Ectodermal cell (in vitro differentiated cells): ENCODE results near the gene NCF4.

Experiments used
- H3K27ac ChIP-seq: 2 replicates; pipeline ENCODE4 v1.7.0; 2013; ENCODE audit warnings: mild to moderate bottlenecking, low read depth, low read length; ENCODE audit not compliant: insufficient read depth, poor library complexity, severe bottlenecking
- H3K27me3 ChIP-seq: 2 replicates; pipeline ENCODE4 v1.7.0; 2013; ENCODE audit warnings: mild to moderate bottlenecking, low read length; ENCODE audit not compliant: insufficient read depth, control insufficient read depth, poor library complexity, severe bottlenecking
- H3K36me3 ChIP-seq: one replicate; pipeline ENCODE4 v1.7.0; 2013; ENCODE audit warnings: low read length; ENCODE audit not compliant: control insufficient read depth, insufficient read depth
- H3K4me1 ChIP-seq: one replicate; pipeline ENCODE4 v1.7.0; 2013; ENCODE audit warnings: low read length; ENCODE audit not compliant: control insufficient read depth, insufficient read depth
- H3K4me3 ChIP-seq: 2 replicates; pipeline ENCODE4 v1.7.0; 2013; ENCODE audit warnings: low read depth, low read length, control low read depth; ENCODE audit not compliant: insufficient read depth
- H3K9me3 ChIP-seq: 2 replicates; pipeline ENCODE4 v1.7.0; 2013; ENCODE audit warnings: mild to moderate bottlenecking, low read length, moderate library complexity; ENCODE audit not compliant: control insufficient read depth
- WGBS, 2 experiments: methylation state at CpG; one replicate each; pipeline ENCODE4 v1.1.7; 2013; ENCODE audit warnings: missing lambda C conversion rate in 2 of 2; 5-methylcytosine and 5-hydroxymethylcytosine counted together

NCF4 gene

DNA sequence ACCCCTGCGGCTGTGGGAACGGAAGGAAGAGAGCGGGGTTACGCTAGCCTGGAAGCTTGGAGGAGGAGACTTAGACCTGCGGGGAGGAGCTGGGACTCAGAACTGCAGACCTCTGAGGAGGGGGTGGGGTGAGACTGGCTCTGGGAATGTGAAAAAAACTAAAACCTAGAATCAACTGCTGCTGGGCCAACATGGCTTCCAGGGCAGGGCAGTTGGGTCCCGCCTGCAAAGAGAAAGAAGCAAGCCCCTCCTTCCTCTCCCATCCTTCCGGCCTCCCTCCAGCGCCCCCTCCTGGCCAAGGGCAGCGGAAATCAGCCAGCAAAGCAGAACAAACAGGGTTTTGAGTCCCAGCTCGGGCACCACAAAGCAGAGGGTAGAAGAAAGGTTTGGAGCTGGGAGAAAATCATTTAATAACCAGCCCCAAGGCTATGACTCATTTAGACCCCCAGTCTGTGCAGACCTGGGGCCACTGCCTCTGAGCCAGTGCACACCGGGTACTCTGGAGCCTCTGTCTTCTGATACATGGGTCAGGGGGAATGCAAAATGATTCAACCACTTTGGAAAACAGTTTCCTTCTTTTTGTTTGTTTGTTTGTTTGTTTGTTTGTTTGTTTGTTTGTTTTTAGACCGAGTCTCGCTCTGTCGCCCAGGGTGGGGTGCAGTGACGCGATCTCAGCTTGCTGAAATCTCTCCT, 7.3 kb upstream of the NCF4 start:
- H3K4me3 ChIP-seq: no peak overlapping the region

DNA sequence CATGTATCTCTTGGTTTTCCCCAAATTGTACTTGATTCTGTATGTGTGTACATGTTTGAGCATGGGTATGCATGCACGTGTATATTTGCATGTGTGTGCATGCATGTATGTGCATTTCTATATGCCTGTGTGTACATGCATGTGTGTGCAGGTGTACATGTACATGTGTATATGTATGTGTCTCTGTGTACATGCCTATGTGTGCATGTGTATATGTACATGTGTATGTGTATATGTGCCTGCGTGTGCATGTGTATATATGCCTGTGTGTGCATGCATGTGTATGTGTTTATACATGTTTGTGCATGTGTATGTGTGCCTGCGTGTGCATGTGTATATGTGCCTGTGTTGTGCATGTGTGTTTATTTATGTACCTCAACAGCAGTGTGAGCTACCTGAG, 5.3 kb upstream of the NCF4 start:
- Histone ChIP-seq H3K36me3 (no peaks in the 10 kb centered on the region), H3K27ac (no peak overlapping the region), H3K27me3 (peaks cover 34% of the 10 kb centered on the region), H3K4me1 (no peaks in the 10 kb centered on the region), H3K9me3 (no peaks in the 10 kb centered on the region), H3K4me3 (no peak overlapping the region)
- WGBS, 2 experiments: 91% methylated on average over 3 of the region's 3 CpGs

More for the DNA sequence above, 7.3 kb upstream of the NCF4 start:
- WGBS, 2 experiments: 70 to 75% methylated on average over 16 of the region's 16 CpGs
- Histone ChIP-seq H3K9me3 (no peaks in the 10 kb centered on the region), H3K27ac (no peak overlapping the region), H3K27me3 (peaks cover 30% of the 10 kb centered on the region), H3K36me3 (no peaks in the 10 kb centered on the region), H3K4me1 (no peaks in the 10 kb centered on the region)

DNA sequence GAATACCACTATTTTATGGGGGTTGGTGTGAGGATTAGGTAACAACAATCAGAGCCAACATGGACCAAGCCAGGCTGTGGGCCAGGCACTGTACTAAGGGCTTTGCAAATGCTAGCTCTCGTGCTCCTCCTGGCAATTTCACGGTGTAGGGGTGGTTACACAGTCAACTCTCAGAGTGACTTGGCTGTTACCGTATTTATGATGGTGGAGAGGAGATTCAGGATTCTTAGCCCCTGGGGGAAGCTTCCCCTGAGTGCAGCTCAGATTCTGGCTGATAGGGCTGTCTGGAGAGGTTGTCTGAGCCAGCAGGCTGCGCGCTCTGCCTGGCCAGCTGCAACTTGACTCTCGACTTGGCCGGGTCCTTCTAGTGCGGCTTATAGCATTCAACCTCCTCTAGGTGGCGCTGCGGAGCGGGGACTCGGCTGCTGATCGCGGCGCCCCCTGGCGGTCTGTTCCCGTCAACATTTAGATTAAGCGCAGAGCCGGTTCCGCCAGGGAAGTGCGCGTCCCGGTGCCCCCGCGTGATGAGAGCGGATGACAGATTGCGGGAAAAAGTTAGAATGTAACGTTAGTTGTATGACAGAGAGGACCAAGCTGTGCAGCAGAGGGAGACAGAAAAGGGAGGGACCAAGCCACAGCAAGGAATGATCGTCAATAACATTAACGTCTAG, 4.5 kb upstream of the NCF4 start:
- Histone ChIP-seq H3K4me1 (no peaks in the 10 kb centered on the region), H3K36me3 (no peaks in the 10 kb centered on the region), H3K4me3 (no peak overlapping the region), H3K27me3 (peaks cover 34% of the 10 kb centered on the region), H3K9me3 (no peaks in the 10 kb centered on the region), H3K27ac (no peak overlapping the region)
- 13 to 14% methylated on average over 30 of the region's 30 CpGs for WGBS, 2 experiments

DNA sequence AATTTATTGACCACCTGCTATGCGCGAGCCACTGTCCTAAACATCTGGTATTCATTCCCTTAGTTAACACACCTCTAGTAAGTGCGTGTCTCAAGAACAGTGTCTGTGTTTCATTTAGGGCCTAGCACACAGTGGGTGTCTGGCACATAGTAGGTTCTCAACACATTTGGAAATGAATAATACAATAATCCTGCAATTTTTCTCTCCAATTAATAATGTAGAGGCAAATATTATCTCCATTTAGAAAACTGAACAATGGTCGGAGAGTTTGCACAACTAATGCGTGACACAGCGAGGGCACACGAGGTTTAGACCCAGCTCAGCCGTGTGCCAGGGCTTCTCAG, 4.0 kb upstream of the NCF4 start:
- Histone ChIP-seq H3K36me3 (no peaks in the 10 kb centered on the region), H3K27me3 (peaks cover 34% of the 10 kb centered on the region), H3K9me3 (no peaks in the 10 kb centered on the region), H3K4me1 (no peaks in the 10 kb centered on the region), H3K4me3 (no peak overlapping the region), H3K27ac (no peak overlapping the region)
- WGBS, 2 experiments: 82 to 83% methylated on average over 8 of the region's 8 CpGs

DNA sequence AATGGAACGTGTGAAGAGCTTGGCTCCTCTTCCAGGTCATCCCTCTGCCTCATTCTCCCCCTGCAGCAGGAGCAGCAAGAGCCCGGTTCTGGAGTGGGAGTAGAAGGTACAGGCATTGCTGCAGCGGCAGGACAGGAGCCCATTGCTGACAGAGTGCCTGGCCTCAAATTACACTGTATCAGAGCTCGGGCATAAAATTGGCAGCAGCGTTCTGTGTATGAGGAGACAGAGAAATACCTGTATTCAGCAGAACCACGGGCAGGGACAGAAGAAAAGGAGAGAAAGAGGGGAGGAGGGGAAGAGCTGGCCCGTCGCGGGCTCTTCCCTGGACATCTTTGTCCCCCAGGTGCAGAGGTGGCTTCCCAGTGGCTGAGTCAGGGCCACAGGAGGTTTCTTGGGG, 2.6 kb upstream of the NCF4 start:
- H3K9me3 ChIP-seq: no peaks in the 10 kb centered on the region
- no peak overlapping the region for H3K4me3 ChIP-seq
- no peak overlapping the region for H3K27ac ChIP-seq
- H3K36me3 ChIP-seq: no peaks in the 10 kb centered on the region
- 71 to 75% methylated on average over 9 of the region's 9 CpGs for WGBS, 2 experiments
- no peaks in the 10 kb centered on the region for H3K4me1 ChIP-seq
- H3K27me3 ChIP-seq: peaks cover 34% of the 10 kb centered on the region

DNA sequence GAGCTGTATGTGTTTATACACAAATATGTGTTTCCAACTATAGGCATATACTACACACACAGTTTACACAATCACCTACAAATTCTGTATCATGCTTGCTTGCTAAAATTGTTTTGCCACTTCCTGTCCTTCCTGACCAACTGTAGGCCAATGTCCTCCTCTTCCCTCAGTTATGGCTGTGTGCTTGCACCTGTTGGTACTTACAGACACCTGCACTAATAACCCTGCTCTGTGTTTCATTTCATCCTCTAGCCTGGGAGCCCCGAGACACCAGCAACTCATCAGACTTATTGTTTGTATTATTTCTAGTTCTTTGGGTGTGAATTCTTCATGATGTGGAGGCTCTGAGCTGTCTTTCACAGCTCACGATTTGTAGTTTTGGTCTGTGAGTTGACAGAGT, 1.8 kb upstream of the NCF4 start:
- WGBS, 2 experiments: 94 to 95% methylated on average over 2 of the region's 2 CpGs
- Histone ChIP-seq H3K27me3 (peaks cover 34% of the 10 kb centered on the region), H3K9me3 (no peaks in the 10 kb centered on the region)

DNA sequence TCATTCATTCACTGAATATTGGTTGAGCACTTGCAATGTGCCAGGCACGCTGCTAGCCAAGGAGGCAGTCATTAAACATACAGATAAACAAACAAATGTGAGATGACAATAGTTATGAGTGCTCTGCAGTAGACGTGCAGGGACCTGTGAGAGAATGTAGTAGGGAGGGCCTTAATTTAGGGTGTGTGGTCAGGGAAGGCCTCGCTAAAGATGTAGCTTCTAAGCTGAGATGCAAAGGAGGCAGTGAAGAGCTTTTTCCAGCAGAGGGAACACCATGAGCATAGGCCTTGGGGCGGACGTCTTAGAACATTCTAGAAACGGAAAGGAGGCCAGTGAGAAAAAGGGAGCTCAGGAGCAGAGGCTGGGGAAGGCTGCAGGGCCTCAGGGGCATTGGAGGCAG, 789 bp upstream of the NCF4 start:
- Histone ChIP-seq H3K27ac (no peak overlapping the region), H3K36me3 (no peaks in the 10 kb centered on the region), H3K4me1 (no peaks in the 10 kb centered on the region), H3K27me3 (peaks cover 34% of the 10 kb centered on the region), H3K4me3 (no peak overlapping the region), H3K9me3 (no peaks in the 10 kb centered on the region)
- 77 to 81% methylated on average over 6 of the region's 6 CpGs for WGBS, 2 experiments

More for the DNA sequence above, 1.8 kb upstream of the NCF4 start:
- H3K36me3 ChIP-seq: no peaks in the 10 kb centered on the region
- H3K4me1 ChIP-seq: no peaks in the 10 kb centered on the region
- no peak overlapping the region for H3K27ac ChIP-seq
- no peak overlapping the region for H3K4me3 ChIP-seq

DNA sequence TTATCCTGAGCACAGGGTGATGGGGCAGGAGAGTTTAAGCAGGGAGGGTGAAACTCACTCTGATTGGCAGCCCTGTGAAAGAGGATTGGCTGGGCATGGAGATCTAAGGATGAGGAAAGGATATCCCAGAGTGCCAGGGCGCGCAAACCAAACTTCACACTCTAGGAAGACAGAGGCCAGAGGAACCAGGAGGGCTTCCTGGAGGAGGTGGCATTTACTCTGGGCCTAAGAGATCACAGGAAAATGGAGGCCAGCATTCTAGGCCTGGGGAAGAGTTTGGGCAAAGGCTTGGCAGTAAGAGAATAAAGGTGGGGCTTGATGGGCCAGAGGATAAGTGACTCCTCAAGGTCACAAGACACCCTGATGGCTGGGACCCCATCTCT, 377 bp upstream of the NCF4 start:
- Histone ChIP-seq H3K4me3 (no peak overlapping the region), H3K27ac (no peak overlapping the region), H3K36me3 (no peaks in the 10 kb centered on the region), H3K9me3 (no peaks in the 10 kb centered on the region), H3K27me3 (peaks cover 34% of the 10 kb centered on the region), H3K4me1 (no peaks in the 10 kb centered on the region)
- WGBS, 2 experiments: 92 to 98% methylated on average over 2 of the region's 2 CpGs

DNA sequence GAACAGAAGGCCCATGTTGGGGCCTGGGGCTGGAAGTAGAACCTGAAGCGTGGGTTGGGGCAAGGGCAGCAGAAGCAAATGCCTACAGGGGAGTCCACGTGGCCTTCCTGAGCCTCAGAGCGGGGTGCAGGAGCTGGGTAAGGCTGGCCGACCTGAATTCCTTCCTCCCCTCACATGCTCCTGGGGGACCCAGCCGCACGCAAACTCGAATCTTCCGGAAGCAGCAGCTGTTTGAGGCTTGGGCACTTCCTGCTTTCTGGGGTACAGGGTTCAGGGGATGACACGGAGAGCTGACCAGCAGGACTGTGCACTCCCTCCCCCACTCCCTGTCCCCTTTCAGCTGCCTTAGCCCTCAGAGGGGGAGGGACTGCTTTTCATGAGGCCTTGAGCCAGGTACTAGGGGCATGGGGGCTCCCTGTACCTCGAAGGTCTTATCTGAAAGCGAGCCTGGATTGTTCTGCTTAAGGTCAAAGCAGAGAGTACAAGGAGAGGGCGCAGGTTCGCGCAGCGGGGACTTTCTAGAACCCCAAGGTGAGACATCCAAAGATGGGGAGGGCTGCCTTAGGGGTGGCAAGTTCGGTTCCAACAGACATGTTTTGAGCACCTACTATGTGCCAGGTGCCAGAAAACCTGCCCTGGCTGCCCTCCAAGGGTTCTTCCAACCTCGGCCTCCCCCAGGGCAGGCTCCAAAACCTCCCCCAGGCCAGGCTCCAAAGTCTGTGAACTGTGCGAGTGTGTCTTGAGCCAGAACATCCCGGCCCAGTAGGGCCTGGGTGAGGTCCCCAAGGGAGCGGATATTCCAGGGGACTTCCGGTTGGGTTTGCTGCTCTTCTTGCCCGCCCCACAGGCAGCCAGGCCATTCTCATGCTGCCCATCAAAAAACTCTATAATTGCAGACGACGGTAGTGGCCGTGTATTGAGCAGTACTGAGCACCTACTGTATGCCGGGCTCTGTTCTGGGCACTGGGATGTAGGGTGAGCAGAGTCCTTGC, 1.7 kb downstream of the NCF4 start:
- Histone ChIP-seq H3K4me1 (no peaks in the 10 kb centered on the region), H3K27me3 (peaks cover 14% of the 10 kb centered on the region), H3K4me3 (no peak overlapping the region), H3K27ac (no peak overlapping the region), H3K9me3 (no peaks in the 10 kb centered on the region), H3K36me3 (no peaks in the 10 kb centered on the region)
- WGBS, 2 experiments: 93 to 94% methylated on average over 26 of the region's 26 CpGs

DNA sequence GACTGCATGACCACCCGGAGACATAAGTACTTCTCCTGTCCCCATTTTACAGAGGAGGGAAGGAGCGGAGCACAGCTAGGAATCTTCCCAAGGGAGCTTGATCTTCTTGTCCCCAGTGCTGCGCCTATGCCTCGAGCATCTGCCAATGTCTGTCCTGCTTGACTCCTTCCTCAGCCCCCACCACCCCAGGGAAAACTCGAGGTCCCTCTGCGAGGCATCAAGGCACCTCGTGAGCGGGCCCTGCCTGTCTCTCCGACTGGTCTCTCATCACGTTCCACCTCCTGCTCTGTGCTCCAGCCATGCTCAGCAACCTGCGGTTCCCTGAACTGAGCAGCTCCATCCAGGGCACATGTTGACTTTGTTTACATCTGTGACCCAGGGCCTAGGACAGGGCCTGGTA, 2.5 kb downstream of the NCF4 start:
- Histone ChIP-seq H3K4me1 (no peaks in the 10 kb centered on the region), H3K27me3 (peaks cover 6% of the 10 kb centered on the region), H3K9me3 (no peaks in the 10 kb centered on the region), H3K36me3 (no peaks in the 10 kb centered on the region), H3K4me3 (no peak overlapping the region), H3K27ac (no peak overlapping the region)
- WGBS, 2 experiments: 89% methylated on average over 11 of the region's 11 CpGs
